Thymus (tissue), 11 donors: ENCODE results near the gene SVEP1. TPM values are rescaled to one million over a fixed set of nuclear protein-coding genes. Genes with fewer than 3 reads are reported as not detected.

Experiments
- DNase-seq, 9 donors: peaks; one replicate each; pipeline ENCODE4 v3.0.0-alpha.2; 2013; ENCODE audit warnings: low spot score in 9 of 9, low read depth in 6 of 9, missing footprints in 1 of 9
- H3K27ac ChIP-seq, 2 donors: one replicate each; pipeline ENCODE4 v1.5.1; 2013; ENCODE audit warnings: control low read depth in 1 of 2, low read depth in 1 of 2, low read length in 1 of 2, mild to moderate bottlenecking in 1 of 2, moderate library complexity in 1 of 2
- H3K27me3 ChIP-seq, 2 donors: one replicate each; pipeline ENCODE4 v1.5.1; 2013; ENCODE audit warnings: low read length in 1 of 2; ENCODE audit not compliant: control insufficient read depth in 2 of 2, insufficient read depth in 1 of 2
- H3K36me3 ChIP-seq, 2 donors: one replicate each; pipeline ENCODE4 v1.5.1; 2013; ENCODE audit warnings: low read length in 1 of 2, mild to moderate bottlenecking in 1 of 2, moderate library complexity in 1 of 2; ENCODE audit not compliant: control insufficient read depth in 2 of 2, insufficient read depth in 2 of 2
- H3K4me1 ChIP-seq, 2 donors: one replicate each; pipeline ENCODE4 v1.5.1; 2013; ENCODE audit warnings: low read length in 2 of 2; ENCODE audit not compliant: control insufficient read depth in 2 of 2, insufficient read depth in 2 of 2
- H3K4me3 ChIP-seq, 2 donors: one replicate each; pipeline ENCODE4 v1.5.1; 2013; ENCODE audit warnings: low read length in 2 of 2, control low read depth in 1 of 2, mild to moderate bottlenecking in 1 of 2
- H3K9me3 ChIP-seq, 2 donors: one replicate each; pipeline ENCODE4 v1.5.1; 2013; ENCODE audit warnings: low read length in 1 of 2, mild to moderate bottlenecking in 1 of 2; ENCODE audit not compliant: control insufficient read depth in 2 of 2, insufficient read depth in 1 of 2
- WGBS: extraction: QIAGEN DNeasy Blood & Tissue Kit; methylation state at CpG from one replicate; pipeline ENCODE4 v1.1.7; 2013; 5-methylcytosine and 5-hydroxymethylcytosine counted together
- polyA plus RNA-seq: library from polyadenylated mRNA; stranded (reverse); fragments of 200-250 nt; gene quantifications from one replicate; pipeline ENCODE4 v1.2.3, GENCODE V29; 2013
- total RNA-seq: library from RNA; stranded (reverse); fragments of 120-200 nt; gene quantifications from one replicate; pipeline ENCODE4 v1.2.4, GENCODE V29; 2013
- donor health status: healthy.

Gene SVEP1
- total and polyA plus RNA-seq, 2 donors, result 0.52 to 1.2 TPM

- H3K27ac ChIP-seq, result no peak overlapping the region
- no peaks in the 10 kb centered on the region for H3K4me1 ChIP-seq
- no peaks in the 10 kb centered on the region for H3K9me3 ChIP-seq
- no peaks in the 10 kb centered on the region for H3K36me3 ChIP-seq
- H3K4me3 ChIP-seq, result no peak overlapping the region
- WGBS, result 90% methylated on average over 1 of the region's 1 CpG
- peaks cover 0 to 2% of the 10 kb centered on the region in 2 donors for H3K27me3 ChIP-seq
- no peak for DNase-seq
Measured at GRCh38 chr9:110588296-110588695, 8.8 kb upstream of the SVEP1 start.

GRCh38 chr9:110583237-110583636, 3.7 kb upstream of the SVEP1 start:
- H3K27me3 ChIP-seq, result peaks cover 30 to 45% of the 10 kb centered on the region in 2 donors
- no peak overlapping the region for H3K27ac ChIP-seq
- 74% methylated on average over 4 of the region's 4 CpGs for WGBS
- no peak for DNase-seq
- H3K9me3 ChIP-seq, result peaks cover 0 to 3% of the 10 kb centered on the region in 2 donors
- H3K36me3 ChIP-seq, result no peaks in the 10 kb centered on the region
- H3K4me3 ChIP-seq, result no peak overlapping the region
- H3K4me1 ChIP-seq, result peaks cover 0 to 2% of the 10 kb centered on the region in 2 donors

GRCh38 chr9:110582156-110582555, 2.6 kb upstream of the SVEP1 start:
- H3K27ac ChIP-seq, result no peak overlapping the region
- peaks cover 0 to 3% of the 10 kb centered on the region in 2 donors for H3K9me3 ChIP-seq
- no peak overlapping the region for H3K4me3 ChIP-seq
- 82% methylated on average over 3 of the region's 3 CpGs for WGBS
- DNase-seq, result no peak
- H3K36me3 ChIP-seq, result no peaks in the 10 kb centered on the region
- H3K27me3 ChIP-seq, result peaks cover 34 to 55% of the 10 kb centered on the region in 2 donors
- peaks cover 0 to 2% of the 10 kb centered on the region in 2 donors for H3K4me1 ChIP-seq

GRCh38 chr9:110580850-110581249, 1.3 kb upstream of the SVEP1 start:
- WGBS, result 80% methylated on average over 6 of the region's 6 CpGs
- no peaks in the 10 kb centered on the region for H3K36me3 ChIP-seq
- no peak overlapping the region for H3K4me3 ChIP-seq
- H3K4me1 ChIP-seq, result peaks cover 0 to 2% of the 10 kb centered on the region in 2 donors
- H3K27ac ChIP-seq, result no peak overlapping the region
- H3K9me3 ChIP-seq, result peaks cover 0 to 3% of the 10 kb centered on the region in 2 donors
- DNase-seq, result no peak
- H3K27me3 ChIP-seq, result peaks cover 34 to 58% of the 10 kb centered on the region in 2 donors

GRCh38 chr9:110579862-110580219, 300 bp upstream of the SVEP1 start:
- no peaks in the 10 kb centered on the region for H3K36me3 ChIP-seq
- no peak overlapping the region for H3K4me3 ChIP-seq
- no peak overlapping the region for H3K27ac ChIP-seq
- 6% methylated on average over 13 of the region's 13 CpGs for WGBS
- H3K9me3 ChIP-seq, result peaks cover 0 to 3% of the 10 kb centered on the region in 2 donors
- peaks cover 34 to 64% of the 10 kb centered on the region in 2 donors for H3K27me3 ChIP-seq
- DNase-seq, result no peak
- H3K4me1 ChIP-seq, result peaks cover 0 to 2% of the 10 kb centered on the region in 2 donors

GRCh38 chr9:110578575-110579033, 937 bp downstream of the SVEP1 start:
- Histone ChIP-seq H3K9me3 (peaks cover 0 to 3% of the 10 kb centered on the region in 2 donors), H3K27me3 (peaks cover 34 to 64% of the 10 kb centered on the region in 2 donors), H3K4me1 (peaks cover 0 to 2% of the 10 kb centered on the region in 2 donors), H3K27ac (no peak overlapping the region), H3K36me3 (no peaks in the 10 kb centered on the region), H3K4me3 (peak overlapping the region in 1 of 2 donors; percentile 4)
- DNase-seq, result no peak
- WGBS, result 15% methylated on average over 22 of the region's 22 CpGs

- peaks cover 0 to 2% of the 10 kb centered on the region in 2 donors for H3K4me1 ChIP-seq
- H3K9me3 ChIP-seq, result peaks cover 0 to 3% of the 10 kb centered on the region in 2 donors
- H3K27ac ChIP-seq, result no peak overlapping the region
- no peak for DNase-seq
- H3K36me3 ChIP-seq, result no peaks in the 10 kb centered on the region
- no peak overlapping the region for H3K4me3 ChIP-seq
- H3K27me3 ChIP-seq, result peaks cover 24 to 48% of the 10 kb centered on the region in 2 donors
Measured at GRCh38 chr9:110575945-110576344, 3.6 kb downstream of the SVEP1 start.

GRCh38 chr9:110575169-110575568, 4.4 kb downstream of the SVEP1 start:
- no peak for DNase-seq

GRCh38 chr9:110573305-110573704, 6.2 kb downstream of the SVEP1 start:
- H3K27me3 ChIP-seq, result peaks cover 4 to 21% of the 10 kb centered on the region in 2 donors
- DNase-seq, result no peak
- H3K4me3 ChIP-seq, result no peak overlapping the region
- no peak overlapping the region for H3K27ac ChIP-seq
- no peaks in the 10 kb centered on the region for H3K4me1 ChIP-seq
- H3K9me3 ChIP-seq, result no peaks in the 10 kb centered on the region
- H3K36me3 ChIP-seq, result no peaks in the 10 kb centered on the region
- WGBS, result 90% methylated on average over 6 of the region's 6 CpGs

More at GRCh38 chr9:110575169-110575568, 4.4 kb downstream of the SVEP1 start:
- Histone ChIP-seq H3K27ac (no peak overlapping the region), H3K9me3 (peaks cover 0 to 3% of the 10 kb centered on the region in 2 donors), H3K36me3 (no peaks in the 10 kb centered on the region), H3K27me3 (peaks cover 19 to 40% of the 10 kb centered on the region in 2 donors), H3K4me3 (no peak overlapping the region), H3K4me1 (peaks cover 0 to 2% of the 10 kb centered on the region in 2 donors)
- WGBS, result 94% methylated on average over 5 of the region's 5 CpGs
